ENCODE results near the gene SPTLC2. TPM values are rescaled to one million over a fixed set of nuclear protein-coding genes. Genes with fewer than 3 reads are reported as not detected.
A peak's percentile ranks its signal among the peaks of the same experiment; 100 is the strongest.
"Not testable (repeated sequence)": the region's sequence is repeated elsewhere in the genome, so short reads cannot be mapped to it uniquely, and the experiment has no call there.

The SPTLC2 gene
- total RNA-seq, 2 donors from 2014 or later = 18.8 to 25.8 TPM

- Mint-ChIP-seq H3K9me3 (no peaks in the 10 kb centered on the region), H3K36me3 (peaks cover 0 to 10% of the 10 kb centered on the region in 2 donors), H3K27ac (no peak overlapping the region)
- DNase-seq (ENCODE audit: low spot score in 2 of 2) (no peak), ATAC-seq (no peak)
Observed at GRCh38 chr14:77579065-77579464, 37.4 kb downstream of the SPTLC2 start.

GRCh38 chr14:77574446-77575115, 41.9 kb downstream of the SPTLC2 start:
- H3K27ac Mint-ChIP-seq = no peak overlapping the region
- DNase-seq (ENCODE audit: low spot score in 2 of 2) (no peak), ATAC-seq (no peak)
- H3K9me3 Mint-ChIP-seq = no peaks in the 10 kb centered on the region
- H3K36me3 Mint-ChIP-seq = peaks cover 0 to 11% of the 10 kb centered on the region in 2 donors

GRCh38 chr14:77573964-77574363, 42.5 kb downstream of the SPTLC2 start:
- DNase-seq (ENCODE audit: low spot score in 2 of 2) = no peak
- H3K9me3 Mint-ChIP-seq = no peaks in the 10 kb centered on the region
- peaks cover 4 to 10% of the 10 kb centered on the region in 2 donors for H3K36me3 Mint-ChIP-seq
- no peak overlapping the region for H3K27ac Mint-ChIP-seq
- no peak for ATAC-seq

- Mint-ChIP-seq H3K9me3 (no peaks in the 10 kb centered on the region), H3K27ac (peak overlapping the region in 1 of 2 donors; percentile 63), H3K36me3 (peaks cover 4 to 12% of the 10 kb centered on the region in 2 donors)
- DNase-seq (ENCODE audit: low spot score in 2 of 2) = no peak
- ATAC-seq = peak in 1 of 2 donors; percentile 24
Observed at GRCh38 chr14:77570706-77571268, 45.6 kb downstream of the SPTLC2 start.

GRCh38 chr14:77565994-77566305, 50.5 kb downstream of the SPTLC2 start:
- DNase-seq (ENCODE audit: low spot score in 2 of 2) (no peak), ATAC-seq (no peak)
- Mint-ChIP-seq H3K9me3 (no peaks in the 10 kb centered on the region), H3K36me3 (peaks cover 7 to 13% of the 10 kb centered on the region in 2 donors), H3K27ac (no peak overlapping the region)

DNA sequence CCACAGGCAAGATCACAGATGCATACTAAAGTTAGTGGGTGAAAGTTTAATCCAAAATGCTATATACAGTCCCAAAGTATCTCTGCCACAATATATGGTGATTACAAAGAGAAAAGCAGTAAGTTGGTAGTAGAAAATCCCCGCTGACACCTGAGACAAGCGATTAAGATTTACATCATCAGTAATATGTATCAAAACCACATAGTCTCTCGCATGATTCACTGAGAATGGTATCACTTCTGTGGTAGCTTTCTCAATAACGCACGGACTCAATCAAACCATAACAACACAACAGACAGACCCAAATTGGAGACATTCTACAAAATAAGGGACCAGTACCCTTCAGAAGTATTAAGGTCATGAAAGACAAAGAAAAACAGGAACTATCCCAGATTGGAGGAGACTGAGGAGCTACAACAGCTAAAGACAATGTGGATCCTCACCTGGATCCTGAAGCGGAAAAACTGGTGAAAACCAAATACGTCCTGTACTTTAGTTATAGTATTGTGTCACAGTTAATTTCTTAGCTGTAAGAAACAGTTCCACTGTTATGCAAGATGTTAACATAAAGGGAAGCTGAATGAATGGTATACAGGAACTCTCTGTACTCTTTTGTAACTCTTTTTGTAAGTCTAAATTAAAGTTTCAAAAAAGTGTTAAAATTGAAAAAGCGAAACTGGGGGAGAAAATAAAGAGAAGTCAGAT, 51.0 kb downstream of the SPTLC2 start:
- DNase-seq (ENCODE audit: low spot score in 2 of 2) = no peak
- Mint-ChIP-seq H3K9me3 (no peaks in the 10 kb centered on the region), H3K36me3 (peaks cover 7 to 13% of the 10 kb centered on the region in 2 donors), H3K27ac (peak overlapping the region; percentile 53 to 57)
- ATAC-seq = peak; percentile 86 to 97

DNA sequence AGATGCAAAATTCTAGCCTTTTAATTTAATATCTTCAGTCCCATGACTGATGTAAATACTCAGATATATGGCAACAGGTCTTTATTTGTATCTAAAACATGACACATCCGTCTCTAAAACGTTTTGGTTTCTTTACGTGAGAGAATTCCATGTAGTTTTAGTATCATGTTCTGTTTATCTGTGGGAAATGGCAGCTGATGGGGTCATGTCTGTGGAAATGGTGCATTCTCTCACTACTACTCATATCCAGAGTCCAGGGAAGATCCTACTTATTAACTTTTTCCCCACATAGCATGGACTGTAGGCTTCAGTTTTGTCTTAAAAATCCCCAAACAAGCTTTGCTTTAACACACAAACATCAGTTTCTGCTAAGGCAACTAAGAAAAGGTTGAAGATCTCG, 53.8 kb downstream of the SPTLC2 start:
- no peak for DNase-seq (ENCODE audit: low spot score in 2 of 2)
- ATAC-seq = no peak
- Mint-ChIP-seq H3K36me3 (peaks cover 0 to 9% of the 10 kb centered on the region in 2 donors), H3K27ac (peak overlapping the region in 1 of 2 donors; percentile 59), H3K9me3 (no peaks in the 10 kb centered on the region)

DNA sequence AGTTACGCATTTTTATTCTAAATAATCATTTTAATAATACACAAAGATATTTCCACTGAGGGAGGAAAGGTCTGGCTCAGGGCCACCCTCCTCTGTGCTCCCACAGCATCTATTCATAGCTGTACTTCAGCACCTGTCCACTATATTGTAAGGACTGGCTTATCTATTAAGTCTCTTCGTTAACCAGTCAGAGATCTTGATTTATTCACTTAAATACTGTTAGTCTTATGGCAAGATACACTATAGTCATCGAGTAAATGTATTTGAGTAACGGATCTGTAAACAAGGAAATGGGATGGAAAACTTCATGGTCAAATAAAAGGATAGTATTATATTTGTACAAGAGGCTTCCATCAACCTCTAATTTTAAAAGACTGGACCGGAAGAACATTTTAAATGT, 54.6 kb downstream of the SPTLC2 start:
- Mint-ChIP-seq H3K9me3 (no peaks in the 10 kb centered on the region), H3K27ac (no peak overlapping the region), H3K36me3 (peaks cover 0 to 13% of the 10 kb centered on the region in 2 donors)
- DNase-seq (ENCODE audit: low spot score in 2 of 2) (no peak), ATAC-seq (no peak)

DNA sequence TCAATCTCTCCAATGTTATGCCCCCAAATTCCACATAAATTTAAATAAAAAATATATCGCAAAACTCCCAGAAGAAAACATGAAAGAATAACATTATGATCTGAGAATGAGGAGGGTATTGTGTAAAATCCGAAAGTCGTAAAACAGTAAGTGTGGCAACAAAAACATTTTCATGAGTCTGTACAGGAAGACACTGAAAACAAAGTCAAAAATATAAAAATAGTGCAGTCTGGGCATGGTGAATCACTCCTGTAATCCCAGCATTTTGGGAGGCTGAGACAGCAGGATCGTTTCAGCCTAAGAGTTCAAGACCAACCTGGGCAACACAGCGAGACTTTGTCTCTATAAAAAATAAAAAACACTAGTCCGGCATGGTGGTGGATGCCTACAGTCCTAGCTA, 57.1 kb downstream of the SPTLC2 start:
- Mint-ChIP-seq H3K27ac (no peak overlapping the region), H3K36me3 (peaks cover 0 to 16% of the 10 kb centered on the region in 2 donors), H3K9me3 (no peaks in the 10 kb centered on the region)
- ATAC-seq (no peak), DNase-seq (ENCODE audit: low spot score in 2 of 2) (no peak)

- peak; percentile 28 to 52 for ATAC-seq
- H3K36me3 Mint-ChIP-seq = peaks cover 0 to 7% of the 10 kb centered on the region in 2 donors
- no peak for DNase-seq (ENCODE audit: low spot score in 2 of 2)
- H3K9me3 Mint-ChIP-seq = no peaks in the 10 kb centered on the region
- H3K27ac Mint-ChIP-seq = peak overlapping the region; percentile 18 to 72
Observed at GRCh38 chr14:77557391-77557790, 59.0 kb downstream of the SPTLC2 start.

- ATAC-seq (no peak), DNase-seq (ENCODE audit: low spot score in 2 of 2) (no peak)
- no peaks in the 10 kb centered on the region for H3K9me3 Mint-ChIP-seq
- H3K36me3 Mint-ChIP-seq = peaks cover 0 to 10% of the 10 kb centered on the region in 2 donors
- peak overlapping the region; percentile 18 to 72 for H3K27ac Mint-ChIP-seq
Observed at GRCh38 chr14:77556946-77557345, 59.5 kb downstream of the SPTLC2 start.

DNA sequence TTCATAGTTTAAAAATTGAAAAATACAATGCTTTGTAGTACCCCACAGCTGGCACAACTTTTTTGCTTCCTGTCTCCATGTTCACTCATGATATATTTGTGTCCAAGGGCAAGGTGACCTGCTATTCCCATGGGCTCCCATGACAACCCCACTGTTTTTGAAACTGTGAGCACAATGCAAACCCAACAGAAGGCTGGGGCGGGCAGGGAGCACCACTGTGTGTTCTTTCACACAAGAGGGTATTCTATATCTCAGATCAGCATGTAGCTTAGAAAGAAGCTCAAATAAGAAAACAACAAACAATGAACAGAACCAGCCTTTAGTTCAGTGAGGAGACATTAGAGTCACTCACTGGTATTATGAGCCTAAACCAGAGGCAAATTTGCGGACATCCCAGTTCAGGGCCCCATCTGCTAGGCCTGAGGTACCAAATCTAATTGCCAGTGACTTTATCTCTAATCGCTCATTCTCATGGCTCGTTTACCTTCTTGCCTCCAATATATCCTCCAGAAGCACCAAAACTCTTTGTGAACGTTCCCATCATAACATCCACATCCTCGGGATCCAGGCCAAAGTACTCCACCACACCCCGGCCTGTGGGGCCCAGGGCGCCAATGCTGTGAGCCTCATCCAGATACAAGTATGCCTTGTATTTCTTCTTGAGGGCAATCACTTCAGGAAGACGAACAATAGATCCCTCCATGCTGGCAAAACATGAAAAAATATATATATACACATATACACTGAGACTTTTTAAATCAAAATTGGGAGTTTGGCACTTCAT, 61.4 kb downstream of the SPTLC2 start:
- peak in 1 of 2 donors; percentile 7 for ATAC-seq
- H3K27ac Mint-ChIP-seq = peak overlapping the region; percentile 70 to 93
- no peak for DNase-seq (ENCODE audit: low spot score in 2 of 2)
- peaks cover 0 to 14% of the 10 kb centered on the region in 2 donors for H3K36me3 Mint-ChIP-seq
- H3K9me3 Mint-ChIP-seq = no peaks in the 10 kb centered on the region

GRCh38 chr14:77554207-77554606, 62.2 kb downstream of the SPTLC2 start:
- DNase-seq (ENCODE audit: low spot score in 2 of 2) = no peak
- Mint-ChIP-seq H3K36me3 (peaks cover 0 to 22% of the 10 kb centered on the region in 2 donors), H3K9me3 (no peaks in the 10 kb centered on the region), H3K27ac (peak overlapping the region; percentile 70 to 93)
- peak; percentile 63 to 68 for ATAC-seq

DNA sequence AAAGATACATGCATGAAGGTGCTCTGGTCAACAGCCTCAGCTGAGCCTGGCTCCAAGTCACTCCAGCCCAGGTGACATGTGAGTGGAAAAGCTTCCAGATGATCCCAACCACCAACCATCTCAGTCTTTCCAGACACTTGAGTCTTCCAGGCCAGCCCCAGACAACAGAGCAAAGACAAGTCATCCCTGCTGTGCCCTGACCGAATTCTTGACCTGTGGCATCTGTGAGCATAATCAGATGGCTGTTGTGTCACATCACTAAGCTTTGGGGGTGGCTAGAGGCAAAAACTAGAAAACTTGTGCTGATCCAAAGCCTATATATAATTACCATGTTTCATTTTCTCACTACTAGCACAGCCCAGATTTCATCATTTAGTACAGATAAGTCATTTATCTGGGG, 67.0 kb downstream of the SPTLC2 start:
- H3K9me3 Mint-ChIP-seq = no peaks in the 10 kb centered on the region
- peaks cover 0 to 15% of the 10 kb centered on the region in 2 donors for H3K36me3 Mint-ChIP-seq
- no peak for ATAC-seq

GRCh38 chr14:77547512-77548180, 68.8 kb downstream of the SPTLC2 start:
- no peak for DNase-seq (ENCODE audit: low spot score in 2 of 2)
- ATAC-seq = no peak
- peaks cover 0 to 15% of the 10 kb centered on the region in 2 donors for H3K36me3 Mint-ChIP-seq
- H3K9me3 Mint-ChIP-seq = no peaks in the 10 kb centered on the region
- no peak overlapping the region for H3K27ac Mint-ChIP-seq

More for the DNA sequence above, 67.0 kb downstream of the SPTLC2 start:
- no peak for DNase-seq (ENCODE audit: low spot score in 2 of 2)
- H3K27ac Mint-ChIP-seq = no peak overlapping the region

DNA sequence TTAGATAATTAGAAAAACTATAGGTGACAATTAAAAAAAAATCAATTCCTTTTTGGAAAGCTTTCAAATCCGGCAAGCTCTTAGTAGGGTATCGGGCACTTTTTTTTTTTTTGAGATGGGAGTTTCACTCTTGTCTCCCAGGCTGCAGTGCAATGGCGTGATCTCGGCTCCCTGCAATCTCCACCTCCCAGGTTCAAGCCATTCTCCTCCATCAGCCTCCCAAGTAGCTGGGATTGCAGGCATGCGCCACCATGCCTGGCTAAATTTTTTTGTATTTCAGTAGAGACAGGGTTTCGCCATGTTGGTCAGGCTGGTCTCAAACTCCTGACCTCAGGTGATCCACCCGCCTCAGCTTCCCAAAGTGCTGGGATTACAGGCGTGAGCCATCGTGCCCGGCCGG, 71.3 kb downstream of the SPTLC2 start:
- not testable (repeated sequence) for DNase-seq (ENCODE audit: low spot score in 2 of 2); H3K9me3 Mint-ChIP-seq; ATAC-seq
- H3K27ac Mint-ChIP-seq = peak overlapping the region in 1 of 2 donors; percentile 46
- peaks cover 0 to 10% of the 10 kb centered on the region in 2 donors for H3K36me3 Mint-ChIP-seq

All from activated naive CD4-positive, alpha-beta T cell treated with anti-CD3 and anti-CD28 coated beads, Interleukin-2, amount 50 U/mL, for 72 hours (primary cell).